22Rv1 (cell line): ENCODE results near the gene KCTD2.
"Not testable (repeated sequence)": the region's sequence is repeated elsewhere in the genome, so short reads cannot be mapped to it uniquely, and the experiment has no call there.

Experiments used
- H3K27ac ChIP-seq: fragments of 450-650 bp; 2 replicates; pipeline ENCODE4 v1.5.1; 2017
- ZFX ChIP-seq: fragments of 450-650 bp; IDR thresholded peaks from 2 replicates; pipeline ENCODE4 v1.6.1; 2017; ENCODE audit warnings: antibody characterized with exemption, borderline replicate concordance
- TF ChIP-seq, protein P1 (sequence below): fragments of 450-650 bp; IDR thresholded peaks from 2 replicates; pipeline ENCODE4 v1.5.1; 2017; ENCODE audit warnings: mild to moderate bottlenecking

Gene KCTD2

DNA sequence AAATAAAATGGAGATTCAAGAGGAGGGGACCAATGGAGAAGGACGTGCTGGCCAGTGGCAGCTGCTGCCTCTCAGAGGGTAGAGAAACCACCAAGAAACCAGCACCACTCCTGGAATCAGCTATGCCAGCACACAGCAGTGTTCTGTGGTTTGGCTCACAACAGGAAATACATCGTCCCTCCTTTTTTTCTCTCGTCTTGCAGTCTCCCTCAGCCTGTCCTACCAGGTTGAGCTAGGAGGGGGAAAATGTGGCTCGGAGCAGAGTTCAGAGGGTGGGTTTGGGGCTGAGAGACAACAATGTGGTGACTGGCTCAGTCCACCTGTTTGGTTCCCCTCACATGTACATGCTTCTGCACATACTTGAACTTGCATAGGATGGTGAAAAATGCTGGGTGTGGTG is 20.8 kb downstream of the KCTD2 start:
- H3K27ac ChIP-seq, result no peak overlapping the region
- TF ChIP-seq, protein P1, sequence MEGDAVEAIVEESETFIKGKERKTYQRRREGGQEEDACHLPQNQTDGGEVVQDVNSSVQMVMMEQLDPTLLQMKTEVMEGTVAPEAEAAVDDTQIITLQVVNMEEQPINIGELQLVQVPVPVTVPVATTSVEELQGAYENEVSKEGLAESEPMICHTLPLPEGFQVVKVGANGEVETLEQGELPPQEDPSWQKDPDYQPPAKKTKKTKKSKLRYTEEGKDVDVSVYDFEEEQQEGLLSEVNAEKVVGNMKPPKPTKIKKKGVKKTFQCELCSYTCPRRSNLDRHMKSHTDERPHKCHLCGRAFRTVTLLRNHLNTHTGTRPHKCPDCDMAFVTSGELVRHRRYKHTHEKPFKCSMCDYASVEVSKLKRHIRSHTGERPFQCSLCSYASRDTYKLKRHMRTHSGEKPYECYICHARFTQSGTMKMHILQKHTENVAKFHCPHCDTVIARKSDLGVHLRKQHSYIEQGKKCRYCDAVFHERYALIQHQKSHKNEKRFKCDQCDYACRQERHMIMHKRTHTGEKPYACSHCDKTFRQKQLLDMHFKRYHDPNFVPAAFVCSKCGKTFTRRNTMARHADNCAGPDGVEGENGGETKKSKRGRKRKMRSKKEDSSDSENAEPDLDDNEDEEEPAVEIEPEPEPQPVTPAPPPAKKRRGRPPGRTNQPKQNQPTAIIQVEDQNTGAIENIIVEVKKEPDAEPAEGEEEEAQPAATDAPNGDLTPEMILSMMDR, result no peak
- TF ChIP-seq ZFX, result no peak

GRCh38 chr17:75068750-75069149 is 21.7 kb downstream of the KCTD2 start:
- no peak overlapping the region for H3K27ac ChIP-seq
- TF ChIP-seq, protein P1, result no peak
- no peak for TF ChIP-seq ZFX

GRCh38 chr17:75069783-75070182 is 22.8 kb downstream of the KCTD2 start:
- no peak overlapping the region for H3K27ac ChIP-seq
- TF ChIP-seq, protein P1, result no peak
- no peak for TF ChIP-seq ZFX

- not testable (repeated sequence) for H3K27ac ChIP-seq
These were observed 24.6 kb downstream of the KCTD2 start for GRCh38 chr17:75071478-75072271.

DNA sequence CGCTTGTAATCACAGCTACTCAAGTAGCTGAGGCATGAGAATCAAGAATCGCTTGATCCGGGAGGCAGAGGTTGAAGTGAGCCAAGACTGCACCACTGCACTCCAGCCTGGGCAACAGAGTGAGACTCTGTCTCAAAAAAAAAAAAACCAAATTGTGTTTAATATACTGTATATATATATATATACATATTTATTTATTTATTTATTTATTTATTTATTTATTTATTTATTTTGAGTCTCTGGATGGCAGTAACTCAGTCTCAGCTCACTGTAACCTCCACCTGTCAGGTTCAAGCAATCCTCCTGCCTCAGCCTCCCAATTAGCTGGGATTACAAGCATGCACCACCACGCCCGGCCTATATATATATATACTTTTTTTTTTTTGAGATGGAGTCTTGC is 25.9 kb downstream of the KCTD2 start:
- H3K27ac ChIP-seq, result not testable (repeated sequence)

DNA sequence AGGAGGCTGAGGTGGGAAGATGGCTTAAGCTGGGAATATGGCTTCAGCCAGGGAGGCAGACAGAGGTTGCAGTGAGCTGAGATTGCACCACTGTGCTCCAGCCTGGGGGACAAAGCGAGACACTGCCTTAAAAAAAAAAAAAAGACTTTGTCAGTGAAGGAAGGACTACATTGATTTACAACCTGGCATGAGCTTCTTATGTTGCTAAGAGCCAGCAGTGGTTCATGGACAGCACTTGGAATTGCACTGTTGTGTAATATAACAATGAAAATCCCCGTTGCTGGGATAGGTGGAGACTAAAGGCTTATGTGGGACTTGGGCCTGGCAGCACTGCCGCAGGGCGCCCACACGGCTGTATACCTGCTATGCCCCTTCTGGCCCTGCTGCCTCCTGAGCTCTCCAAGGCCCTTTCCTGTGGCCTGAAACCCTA is 26.6 kb downstream of the KCTD2 start:
- no peak overlapping the region for H3K27ac ChIP-seq
- TF ChIP-seq ZFX, result no peak
- TF ChIP-seq, protein P1, result no peak

DNA sequence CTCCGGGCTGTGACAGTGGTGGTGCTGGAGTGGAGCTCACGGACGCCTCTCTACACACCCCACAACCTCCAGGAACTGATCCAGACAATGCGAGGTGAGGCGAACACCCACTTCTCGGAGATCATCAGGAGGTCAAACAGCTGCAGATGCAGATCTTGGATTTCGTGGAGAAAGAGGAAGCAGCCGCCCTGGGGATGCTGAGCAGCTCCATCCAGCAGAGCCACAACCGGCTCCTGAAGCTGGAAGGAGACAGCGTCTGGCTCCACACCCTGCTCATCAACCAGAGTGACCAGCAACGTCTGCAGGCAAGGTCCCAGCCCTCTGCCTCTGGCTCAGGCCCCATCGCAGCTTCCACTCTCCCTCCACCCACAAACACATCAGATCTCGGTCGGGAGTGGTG is 27.5 kb downstream of the KCTD2 start:
- H3K27ac ChIP-seq, result no peak overlapping the region

GRCh38 chr17:75075597-75076336 is 28.7 kb downstream of the KCTD2 start:
- TF ChIP-seq, protein P1, result no peak
- TF ChIP-seq ZFX, result no peak
- H3K27ac ChIP-seq, result peak overlapping the region; percentile 67; the same call in 1 of the 2 replicates

More for the DNA sequence above, 27.5 kb downstream of the KCTD2 start:
- TF ChIP-seq, protein P1, result no peak
- no peak for TF ChIP-seq ZFX
